OCI-LY1 (cell line): ENCODE data around the gene HELT.

Source experiments
- EZH2 ChIP-seq: fragments of 200-600 bp; sonication (generic), shearing (Covaris generic); IDR thresholded peaks from 2 replicates; pipeline ENCODE4 v1.8.0; 2017; ENCODE audit warnings: borderline replicate concordance, mixed run types, mild to moderate bottlenecking, antibody characterized with exemption, low read length, moderate library complexity, mixed read lengths
- TF ChIP-seq, protein P1 (sequence below): fragments of 200-600 bp; sonication (generic), shearing (Covaris generic); IDR thresholded peaks from 2 replicates; pipeline ENCODE4 v1.5.1; 2017; ENCODE audit warnings: mild to moderate bottlenecking, antibody characterized with exemption, low read length, moderate library complexity, mixed read lengths

DNA sequence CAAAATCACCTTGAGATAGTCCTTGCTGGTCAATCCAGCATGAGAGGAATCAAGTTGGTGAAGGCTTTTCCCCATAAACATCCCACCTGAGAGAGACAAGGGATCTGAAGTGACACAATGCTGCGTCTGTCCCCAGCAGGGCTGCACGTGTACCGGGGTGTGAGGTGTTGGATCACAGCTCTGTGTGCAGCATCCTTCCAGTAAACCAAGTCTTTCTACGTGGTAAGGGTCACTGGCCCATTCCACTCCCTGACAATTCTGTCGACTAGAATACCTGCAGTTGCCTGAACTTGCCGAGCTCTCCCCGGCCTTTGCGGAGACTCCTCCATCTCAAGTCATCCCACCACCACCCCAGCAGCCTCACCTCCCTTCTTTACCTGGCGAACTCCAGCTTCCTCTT, 14.8 kb downstream of the HELT start:
- TF ChIP-seq, protein P1, sequence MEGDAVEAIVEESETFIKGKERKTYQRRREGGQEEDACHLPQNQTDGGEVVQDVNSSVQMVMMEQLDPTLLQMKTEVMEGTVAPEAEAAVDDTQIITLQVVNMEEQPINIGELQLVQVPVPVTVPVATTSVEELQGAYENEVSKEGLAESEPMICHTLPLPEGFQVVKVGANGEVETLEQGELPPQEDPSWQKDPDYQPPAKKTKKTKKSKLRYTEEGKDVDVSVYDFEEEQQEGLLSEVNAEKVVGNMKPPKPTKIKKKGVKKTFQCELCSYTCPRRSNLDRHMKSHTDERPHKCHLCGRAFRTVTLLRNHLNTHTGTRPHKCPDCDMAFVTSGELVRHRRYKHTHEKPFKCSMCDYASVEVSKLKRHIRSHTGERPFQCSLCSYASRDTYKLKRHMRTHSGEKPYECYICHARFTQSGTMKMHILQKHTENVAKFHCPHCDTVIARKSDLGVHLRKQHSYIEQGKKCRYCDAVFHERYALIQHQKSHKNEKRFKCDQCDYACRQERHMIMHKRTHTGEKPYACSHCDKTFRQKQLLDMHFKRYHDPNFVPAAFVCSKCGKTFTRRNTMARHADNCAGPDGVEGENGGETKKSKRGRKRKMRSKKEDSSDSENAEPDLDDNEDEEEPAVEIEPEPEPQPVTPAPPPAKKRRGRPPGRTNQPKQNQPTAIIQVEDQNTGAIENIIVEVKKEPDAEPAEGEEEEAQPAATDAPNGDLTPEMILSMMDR = no peak
- TF ChIP-seq EZH2 = no peak
